Measurements from ENCODE around the gene EIF3L.

GRCh38 chr22:37905534-37906363, 56.5 kb downstream of the EIF3L start, which contains the start of gene MICALL1:
- no peak for TF ChIP-seq CTCF (IDR thresholded peaks at IDR 0.05; ENCODE audit: low read depth, low read length, poor library complexity, severe bottlenecking)
- no peak for TF ChIP-seq EZH2phosphoT487 (IDR thresholded peaks at IDR 0.05; ENCODE audit: borderline replicate concordance, low read length)
